Stimulated activated CD8-positive, alpha-beta memory T cell treated with anti-CD3 and anti-CD28 coated beads, Interleukin-4, amount 100 ng/mL, for 48 hours (primary cell): ENCODE data around the gene ASB13.

ENCODE experiments used
- DNase-seq: peaks from one replicate; pipeline ENCODE4 v3.0.0-alpha.2; 2020

ASB13 gene

GRCh38 chr10:5668429-5668828, 2.0 kb upstream of the ASB13 start:
- DNase-seq, result no peak

- DNase-seq, result no peak
Observed at GRCh38 chr10:5666841-5667630, 641 bp upstream of the ASB13 start.

GRCh38 chr10:5665373-5666007, 905 bp downstream of the ASB13 start:
- DNase-seq, result no peak

GRCh38 chr10:5663692-5664427, 2.5 kb downstream of the ASB13 start:
- DNase-seq, result no peak

- DNase-seq, result no peak
Observed at GRCh38 chr10:5662708-5663579, 3.5 kb downstream of the ASB13 start.

GRCh38 chr10:5661043-5661442, 5.4 kb downstream of the ASB13 start:
- DNase-seq, result no peak

GRCh38 chr10:5659702-5660528, 6.5 kb downstream of the ASB13 start:
- DNase-seq, result peak; percentile 30

- no peak for DNase-seq
Observed at GRCh38 chr10:5658871-5659618, 7.3 kb downstream of the ASB13 start.

GRCh38 chr10:5656737-5657579, 9.4 kb downstream of the ASB13 start:
- no peak for DNase-seq

GRCh38 chr10:5655121-5655520, 11.3 kb downstream of the ASB13 start:
- no peak for DNase-seq

- DNase-seq, result no peak
Observed at GRCh38 chr10:5654218-5654755, 12.1 kb downstream of the ASB13 start.

GRCh38 chr10:5652746-5653145, 13.6 kb downstream of the ASB13 start:
- no peak for DNase-seq

GRCh38 chr10:5651388-5651764, 15.0 kb downstream of the ASB13 start:
- DNase-seq, result no peak

GRCh38 chr10:5650664-5651387, 15.6 kb downstream of the ASB13 start:
- no peak for DNase-seq

- no peak for DNase-seq
Observed at GRCh38 chr10:5649746-5650145, 16.6 kb downstream of the ASB13 start.

- no peak for DNase-seq
Observed at GRCh38 chr10:5648494-5649457, 17.6 kb downstream of the ASB13 start.

- no peak for DNase-seq
Observed at GRCh38 chr10:5647507-5648240, 18.7 kb downstream of the ASB13 start.
